Neural crest cell (in vitro differentiated cells): ENCODE data around the gene CFAP210. TPM values are rescaled to one million over a fixed set of nuclear protein-coding genes. Genes with fewer than 3 reads are reported as not detected.
"Not testable (repeated sequence)": the region's sequence is repeated elsewhere in the genome, so short reads cannot be mapped to it uniquely, and the experiment has no call there.

Experiments
- DNase-seq: peaks from one replicate; pipeline ENCODE4 v3.0.0; 2021; ENCODE audit warnings: low read depth, mixed read lengths, low spot score
- H3K27ac Mint-ChIP-seq: one replicate; pipeline ENCODE4 v1.8.0; 2021; ENCODE audit warnings: mild to moderate bottlenecking, mixed read lengths; ENCODE audit not compliant: unreplicated experiment
- H3K27me3 Mint-ChIP-seq: 2 replicates; pipeline ENCODE4 v1.8.0; 2021; ENCODE audit warnings: low read depth, mild to moderate bottlenecking, mixed read lengths
- H3K36me3 Mint-ChIP-seq: 2 replicates; pipeline ENCODE4 v1.8.0; 2021; ENCODE audit warnings: low read depth, mild to moderate bottlenecking, mixed read lengths
- H3K4me1 Mint-ChIP-seq: 2 replicates; pipeline ENCODE4 v1.8.0; 2021; ENCODE audit warnings: mixed read lengths
- H3K4me3 Mint-ChIP-seq: one replicate; pipeline ENCODE4 v1.8.0; 2021; ENCODE audit warnings: mild to moderate bottlenecking, mixed read lengths
- H3K9me3 Mint-ChIP-seq: 2 replicates; pipeline ENCODE4 v1.8.0; 2021; ENCODE audit warnings: mixed read lengths
- CTCF ChIP-seq: fragments of 200-600 bp; sonication (generic); conservative IDR thresholded peaks from 2 replicates; pipeline ENCODE4 v1.5.0; 2021; ENCODE audit warnings: antibody characterized with exemption, mild to moderate bottlenecking
- total RNA-seq: library from RNA; stranded (reverse); gene quantifications from 2 replicates; pipeline ENCODE4 v1.2.1, GENCODE V29; 2021

Gene CFAP210
- total RNA-seq, 1 donor from 2014 or later: 2.3 TPM

- H3K36me3 Mint-ChIP-seq: peaks cover 27% of the 10 kb centered on the region
- no peak for DNase-seq
- peaks cover 13% of the 10 kb centered on the region for H3K4me1 Mint-ChIP-seq
- H3K4me3 Mint-ChIP-seq: no peak overlapping the region
- peak overlapping the region; percentile 0 for H3K27ac Mint-ChIP-seq
- TF ChIP-seq CTCF: no peak
- H3K27me3 Mint-ChIP-seq: no peaks in the 10 kb centered on the region
- H3K9me3 Mint-ChIP-seq: peaks cover 6% of the 10 kb centered on the region
Measured at GRCh38 chr2:169623235-169623634, 71.0 kb downstream of the CFAP210 start.

DNA sequence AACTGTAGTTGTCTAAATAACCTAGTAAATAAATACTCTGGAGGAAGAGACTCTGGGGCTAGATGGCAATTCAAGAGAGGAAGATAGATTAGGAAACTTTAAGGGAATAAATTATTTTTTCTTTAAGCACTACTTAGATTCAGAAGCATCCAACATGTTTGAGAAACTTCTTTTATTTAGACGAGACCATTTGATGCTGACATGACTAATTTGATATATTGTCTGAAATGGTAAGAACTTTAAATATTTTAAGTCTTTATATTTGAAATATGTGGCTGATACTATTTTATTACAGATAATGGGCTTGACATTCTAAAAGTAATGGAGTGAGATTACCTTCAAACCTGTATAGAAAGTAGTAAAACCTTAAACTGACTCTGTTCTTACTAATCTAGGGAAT lies 73.7 kb downstream of the CFAP210 start:
- peaks cover 52% of the 10 kb centered on the region for H3K36me3 Mint-ChIP-seq
- no peak for DNase-seq
- no peaks in the 10 kb centered on the region for H3K27me3 Mint-ChIP-seq
- peaks cover 13% of the 10 kb centered on the region for H3K4me1 Mint-ChIP-seq
- H3K9me3 Mint-ChIP-seq: peaks cover 17% of the 10 kb centered on the region
- no peak for TF ChIP-seq CTCF
- H3K27ac Mint-ChIP-seq: no peak overlapping the region
- no peak overlapping the region for H3K4me3 Mint-ChIP-seq

GRCh38 chr2:169619946-169620345 lies 74.3 kb downstream of the CFAP210 start:
- Mint-ChIP-seq H3K9me3 (peaks cover 20% of the 10 kb centered on the region), H3K27me3 (no peaks in the 10 kb centered on the region), H3K4me1 (peaks cover 13% of the 10 kb centered on the region), H3K4me3 (no peak overlapping the region), H3K27ac (no peak overlapping the region), H3K36me3 (peaks cover 57% of the 10 kb centered on the region)
- TF ChIP-seq CTCF: no peak
- no peak for DNase-seq

DNA sequence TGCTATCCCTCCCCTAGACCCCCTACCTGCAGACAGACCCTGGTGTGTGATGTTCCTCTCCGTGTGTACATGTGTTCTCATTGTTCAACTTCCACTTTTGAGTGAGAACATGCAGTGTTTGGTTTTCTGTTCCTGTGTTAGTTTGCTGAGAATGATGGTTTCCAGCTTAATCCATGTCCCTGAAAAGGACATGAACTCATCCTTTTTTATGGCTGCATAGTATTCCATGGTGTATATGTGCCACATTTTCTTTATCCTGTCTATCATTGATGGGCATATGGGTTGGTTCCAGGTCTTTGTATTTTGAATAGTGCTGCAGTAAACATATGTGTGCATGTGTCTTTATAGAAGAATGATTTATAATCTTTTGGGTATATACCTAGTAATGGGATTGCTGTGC lies 78.2 kb downstream of the CFAP210 start:
- H3K4me1 Mint-ChIP-seq, H3K27ac Mint-ChIP-seq, DNase-seq, H3K4me3 Mint-ChIP-seq, H3K27me3 Mint-ChIP-seq: not testable (repeated sequence)
- Mint-ChIP-seq H3K36me3 (peaks cover 69% of the 10 kb centered on the region), H3K9me3 (peaks cover 20% of the 10 kb centered on the region)

GRCh38 chr2:169613876-169614275 lies 80.3 kb downstream of the CFAP210 start:
- Mint-ChIP-seq H3K36me3 (peaks cover 71% of the 10 kb centered on the region), H3K4me3 (no peak overlapping the region), H3K27ac (no peak overlapping the region), H3K27me3 (no peaks in the 10 kb centered on the region), H3K4me1 (no peaks in the 10 kb centered on the region), H3K9me3 (peaks cover 20% of the 10 kb centered on the region)
- no peak for DNase-seq
- TF ChIP-seq CTCF: no peak

GRCh38 chr2:169609264-169609663 lies 84.9 kb downstream of the CFAP210 start:
- Mint-ChIP-seq H3K27ac (no peak overlapping the region), H3K4me1 (no peaks in the 10 kb centered on the region), H3K4me3 (no peak overlapping the region), H3K36me3 (peaks cover 41% of the 10 kb centered on the region), H3K9me3 (no peaks in the 10 kb centered on the region), H3K27me3 (no peaks in the 10 kb centered on the region)
- no peak for DNase-seq
- no peak for TF ChIP-seq CTCF
